Calu3 (cell line): ENCODE results near the gene HOXA3. TPM values are rescaled to one million over a fixed set of nuclear protein-coding genes. Genes with fewer than 3 reads are reported as not detected.

Source experiments
- BruUV-seq: library from RNA; stranded (reverse); fragments of 400-500 nt; replicated peaks from 2 replicates; lab custom pipeline; 2021; lab: Mats Ljungman, UMichigan
- CTCF ChIA-PET: fragments of 300-600 bp; sonication (Branson Sonifier 250); formaldehyde crosslinking; loops from one replicate; lab custom pipeline; 2022; ENCODE audit warnings: antibody characterized with exemption; lab: Charles Lee
- DNase-seq: peaks from one replicate; pipeline ENCODE4 v3.0.0; 2022
- H3K27ac Mint-ChIP-seq: one replicate; pipeline ENCODE4 v1.8.0; 2022; ENCODE audit warnings: mixed read lengths; ENCODE audit not compliant: unreplicated experiment
- H3K27me3 Mint-ChIP-seq: one replicate; pipeline ENCODE4 v1.8.0; 2022; ENCODE audit warnings: mixed read lengths; ENCODE audit not compliant: unreplicated experiment
- H3K36me3 Mint-ChIP-seq: one replicate; pipeline ENCODE4 v1.8.0; 2022; ENCODE audit warnings: mild to moderate bottlenecking, moderate library complexity, mixed read lengths; ENCODE audit not compliant: insufficient read depth, unreplicated experiment
- H3K4me1 Mint-ChIP-seq: one replicate; pipeline ENCODE4 v1.8.0; 2022; ENCODE audit warnings: mild to moderate bottlenecking, low read depth, mixed read lengths; ENCODE audit not compliant: unreplicated experiment
- H3K4me3 Mint-ChIP-seq: one replicate; pipeline ENCODE4 v1.8.0; 2022; ENCODE audit warnings: mild to moderate bottlenecking, low read depth, moderate library complexity, mixed read lengths; ENCODE audit not compliant: unreplicated experiment
- H3K9me3 Mint-ChIP-seq: one replicate; pipeline ENCODE4 v1.8.0; 2022; ENCODE audit warnings: low read depth, mixed read lengths; ENCODE audit not compliant: unreplicated experiment
- intact Hi-C: fragments of 100-400 bp; cut with micrococcal nuclease; formaldehyde crosslinking; loops from one replicate; pipeline ENCODE4 v1.10.0; 2022; ENCODE audit not compliant: unreplicated experiment
- total RNA-seq: library from RNA; stranded (reverse); gene quantifications from 2 replicates; pipeline ENCODE4 v1.2.3, GENCODE V29; 2022
- TF ChIP-seq, protein P1 (sequence below): fragments of 200-600 bp; IDR thresholded peaks from one replicate; pipeline ENCODE4 v1.8.0; 2022; ENCODE audit warnings: antibody characterized with exemption; ENCODE audit not compliant: unreplicated experiment

HOXA3 gene
- total RNA-seq, 1 experiment from 2014 or later = 20.9 TPM

DNA sequence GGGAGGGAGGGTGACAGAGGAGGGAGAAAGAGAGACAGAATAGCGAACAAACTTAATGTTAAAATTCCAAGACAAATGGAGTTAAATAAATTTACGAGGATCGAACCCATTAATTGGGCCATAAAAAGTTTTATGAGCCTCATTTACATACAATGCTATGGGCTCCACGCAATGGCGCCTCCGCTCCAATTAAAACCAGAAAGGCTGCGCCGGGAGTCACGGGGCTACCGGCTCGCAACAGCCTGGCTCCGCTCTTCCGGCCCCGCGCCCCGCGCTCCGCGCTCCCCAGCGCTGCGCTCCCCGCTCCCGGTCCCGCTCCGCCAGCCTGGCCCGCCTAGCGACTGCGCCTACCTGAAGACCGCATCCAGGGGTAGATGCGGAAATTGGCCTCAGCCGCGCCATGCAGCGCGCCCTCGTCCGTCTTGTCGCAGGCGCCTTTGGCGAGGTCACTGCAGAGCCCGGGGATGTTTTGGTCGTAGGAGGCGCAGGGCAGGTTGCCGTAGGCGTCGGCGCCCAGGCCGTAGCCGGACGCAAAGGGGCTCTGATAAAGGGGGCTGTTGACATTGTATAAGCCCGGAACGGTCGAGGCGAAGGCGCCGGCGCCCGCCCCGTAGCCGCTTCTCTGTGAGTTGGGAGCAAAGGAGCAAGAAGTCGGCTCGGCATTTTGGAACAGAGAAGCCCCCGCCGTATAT is 3.6 kb upstream of the HOXA3 start:
- H3K36me3 Mint-ChIP-seq = peaks cover 14% of the 10 kb centered on the region
- TF ChIP-seq, protein P1, sequence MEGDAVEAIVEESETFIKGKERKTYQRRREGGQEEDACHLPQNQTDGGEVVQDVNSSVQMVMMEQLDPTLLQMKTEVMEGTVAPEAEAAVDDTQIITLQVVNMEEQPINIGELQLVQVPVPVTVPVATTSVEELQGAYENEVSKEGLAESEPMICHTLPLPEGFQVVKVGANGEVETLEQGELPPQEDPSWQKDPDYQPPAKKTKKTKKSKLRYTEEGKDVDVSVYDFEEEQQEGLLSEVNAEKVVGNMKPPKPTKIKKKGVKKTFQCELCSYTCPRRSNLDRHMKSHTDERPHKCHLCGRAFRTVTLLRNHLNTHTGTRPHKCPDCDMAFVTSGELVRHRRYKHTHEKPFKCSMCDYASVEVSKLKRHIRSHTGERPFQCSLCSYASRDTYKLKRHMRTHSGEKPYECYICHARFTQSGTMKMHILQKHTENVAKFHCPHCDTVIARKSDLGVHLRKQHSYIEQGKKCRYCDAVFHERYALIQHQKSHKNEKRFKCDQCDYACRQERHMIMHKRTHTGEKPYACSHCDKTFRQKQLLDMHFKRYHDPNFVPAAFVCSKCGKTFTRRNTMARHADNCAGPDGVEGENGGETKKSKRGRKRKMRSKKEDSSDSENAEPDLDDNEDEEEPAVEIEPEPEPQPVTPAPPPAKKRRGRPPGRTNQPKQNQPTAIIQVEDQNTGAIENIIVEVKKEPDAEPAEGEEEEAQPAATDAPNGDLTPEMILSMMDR = no peak
- peaks cover 11% of the 10 kb centered on the region for H3K4me1 Mint-ChIP-seq
- no peak for DNase-seq
- intact Hi-C loops = no loop called here
- BruUV-seq = no TSS peak
- CTCF ChIA-PET = no interaction called here
- peaks cover 35% of the 10 kb centered on the region for H3K27me3 Mint-ChIP-seq
- no peak overlapping the region for H3K4me3 Mint-ChIP-seq
- no peaks in the 10 kb centered on the region for H3K9me3 Mint-ChIP-seq
- no peak overlapping the region for H3K27ac Mint-ChIP-seq

DNA sequence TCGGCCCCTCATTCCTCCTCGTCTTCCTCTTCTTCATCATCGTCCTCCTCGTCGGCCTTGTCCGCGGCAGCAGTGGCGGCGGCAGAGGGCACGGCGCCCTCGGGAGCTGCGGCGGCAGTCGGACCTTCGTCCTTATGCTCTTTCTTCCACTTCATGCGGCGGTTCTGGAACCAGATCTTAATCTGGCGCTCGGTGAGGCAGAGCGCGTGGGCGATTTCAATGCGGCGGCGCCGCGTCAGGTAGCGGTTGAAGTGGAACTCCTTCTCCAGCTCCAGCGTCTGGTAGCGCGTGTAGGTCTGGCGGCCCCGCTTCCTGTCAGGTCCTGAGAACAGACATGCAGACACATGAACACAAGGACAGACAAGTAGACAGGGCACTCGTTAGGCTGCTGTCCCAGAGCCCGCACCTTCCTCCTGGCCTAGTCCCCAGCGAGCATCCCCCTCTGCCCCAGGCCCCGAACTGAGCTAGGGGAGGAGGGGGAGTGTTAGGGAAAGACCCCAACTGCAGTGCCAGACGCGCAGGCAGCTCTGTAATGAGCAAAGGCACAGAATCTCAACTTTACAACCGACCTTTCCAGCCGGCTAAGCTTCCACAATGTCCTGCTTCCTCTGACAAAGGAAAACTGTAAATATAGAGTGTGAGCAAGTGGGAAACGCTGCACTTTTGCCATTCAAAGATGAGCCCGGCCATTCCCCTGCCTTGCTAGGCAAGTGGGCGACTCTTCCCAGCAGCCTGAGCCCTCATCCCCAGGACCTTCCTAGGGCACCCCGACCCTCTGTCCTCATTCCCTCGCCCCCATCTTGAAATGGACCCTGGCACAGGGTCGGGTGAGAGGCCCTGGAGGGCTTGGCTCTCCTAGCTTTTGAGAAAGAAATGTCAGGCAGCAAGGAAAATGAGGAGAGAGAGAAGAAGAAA is 2.8 kb upstream of the HOXA3 start:
- no TSS peak for BruUV-seq
- Mint-ChIP-seq H3K27ac (no peak overlapping the region), H3K27me3 (peaks cover 36% of the 10 kb centered on the region), H3K4me3 (no peak overlapping the region), H3K9me3 (no peaks in the 10 kb centered on the region), H3K4me1 (peaks cover 11% of the 10 kb centered on the region), H3K36me3 (peaks cover 18% of the 10 kb centered on the region)
- TF ChIP-seq, protein P1 = no peak
- CTCF ChIA-PET = no interaction called here
- intact Hi-C loops = loop anchor here (5.0 kb wide), 1 partner anchor 1263 kb away; no protein-coding TSS in a partner anchor
- no peak for DNase-seq

DNA sequence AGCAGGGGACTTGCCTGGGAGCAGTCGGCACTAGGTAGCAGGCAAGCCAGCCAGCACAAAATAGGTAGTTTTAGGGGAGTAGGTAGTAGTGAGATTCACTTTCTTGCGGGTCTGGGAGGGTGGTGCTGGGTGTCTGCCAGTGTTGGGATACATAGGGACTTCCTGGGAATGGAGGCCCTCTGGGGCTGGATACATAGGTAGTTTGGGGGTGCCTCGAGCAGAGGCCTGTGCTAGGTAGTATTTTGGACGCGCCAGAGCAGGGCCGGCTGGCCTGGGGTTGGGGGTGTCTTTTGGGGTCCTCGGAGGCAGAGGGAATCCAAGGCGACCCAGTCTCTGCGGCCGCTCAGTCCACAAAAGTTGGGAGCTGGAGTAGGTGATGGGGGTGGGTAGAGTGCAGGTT is 2.0 kb upstream of the HOXA3 start:
- Mint-ChIP-seq H3K27ac (no peak overlapping the region), H3K4me1 (peaks cover 11% of the 10 kb centered on the region), H3K27me3 (peaks cover 36% of the 10 kb centered on the region), H3K4me3 (no peak overlapping the region), H3K36me3 (peaks cover 24% of the 10 kb centered on the region), H3K9me3 (no peaks in the 10 kb centered on the region)
- TF ChIP-seq, protein P1 = no peak
- no TSS peak for BruUV-seq
- CTCF ChIA-PET = no interaction called here
- intact Hi-C loops = loop anchor here (5.0 kb wide), 1 partner anchor 1262 kb away; no protein-coding TSS in a partner anchor
- no peak for DNase-seq

DNA sequence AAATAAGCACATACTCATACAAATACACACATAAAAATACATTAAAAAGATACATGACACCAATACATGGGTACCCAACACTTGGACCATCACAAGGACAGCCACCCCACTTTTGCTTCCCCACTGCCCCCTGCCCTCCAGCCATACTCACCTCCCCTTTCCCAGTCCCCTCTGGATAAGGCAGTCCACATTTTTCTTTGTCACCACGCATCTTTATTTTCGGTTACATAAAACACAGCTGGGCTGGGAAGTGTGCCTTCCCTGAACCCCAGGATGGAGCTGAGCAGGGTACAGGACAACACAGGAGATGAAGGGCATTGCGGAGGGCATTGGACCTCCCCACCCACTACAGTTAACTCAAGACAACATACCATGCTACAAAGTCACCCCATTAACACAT is 1.1 kb upstream of the HOXA3 start:
- H3K36me3 Mint-ChIP-seq = peaks cover 29% of the 10 kb centered on the region
- no peak overlapping the region for H3K27ac Mint-ChIP-seq
- no peak for DNase-seq
- intact Hi-C loops = loop anchor here (5.0 kb wide), 1 partner anchor 1261 kb away; no protein-coding TSS in a partner anchor
- peaks cover 36% of the 10 kb centered on the region for H3K27me3 Mint-ChIP-seq
- H3K4me3 Mint-ChIP-seq = no peak overlapping the region
- BruUV-seq = no TSS peak
- H3K4me1 Mint-ChIP-seq = peaks cover 11% of the 10 kb centered on the region
- TF ChIP-seq, protein P1 = no peak
- CTCF ChIA-PET = no interaction called here
- no peaks in the 10 kb centered on the region for H3K9me3 Mint-ChIP-seq
